Hepatocyte (in vitro differentiated cells): ENCODE data around the gene DDO. TPM values are rescaled to one million over a fixed set of nuclear protein-coding genes. Genes with fewer than 3 reads are reported as not detected.
"Not testable (repeated sequence)": the region's sequence is repeated elsewhere in the genome, so short reads cannot be mapped to it uniquely, and the experiment has no call there.

ENCODE experiments used
- DNase-seq: peaks from one replicate; pipeline ENCODE4 v3.0.0-alpha.2; 2016; ENCODE audit warnings: low spot score
- H2AFZ ChIP-seq: fragments of 200-600 bp; sonication (generic); 2 replicates; pipeline ENCODE4 v1.6.0; 2016; ENCODE audit warnings: antibody characterized with exemption, mild to moderate bottlenecking
- H3K27ac ChIP-seq: fragments of 200-600 bp; sonication (generic); 2 replicates; pipeline ENCODE4 v1.5.1; 2016; ENCODE audit warnings: mild to moderate bottlenecking
- H3K27me3 ChIP-seq: fragments of 200-600 bp; sonication (generic); 2 replicates; pipeline ENCODE4 v1.6.1; 2016
- H3K36me3 ChIP-seq: fragments of 200-600 bp; sonication (generic); replicated peaks from 2 replicates; pipeline ENCODE4 v1.5.1; 2016; ENCODE audit warnings: low read depth; ENCODE audit not compliant: insufficient read depth
- H3K4me1 ChIP-seq: fragments of 200-600 bp; sonication (generic); 2 replicates; pipeline ENCODE4 v1.5.1; 2016; ENCODE audit warnings: mild to moderate bottlenecking, moderate library complexity; ENCODE audit not compliant: insufficient read depth
- H3K4me2 ChIP-seq: fragments of 200-600 bp; sonication (generic); 2 replicates; pipeline ENCODE4 v1.6.0; 2016
- H3K4me3 ChIP-seq: fragments of 200-600 bp; sonication (generic); 2 replicates; pipeline ENCODE4 v1.5.1; 2016; ENCODE audit warnings: mild to moderate bottlenecking
- H3K79me2 ChIP-seq: fragments of 200-600 bp; sonication (generic); 2 replicates; pipeline ENCODE4 v1.6.0; 2017; ENCODE audit warnings: mild to moderate bottlenecking
- H3K9me2 ChIP-seq: fragments of 200-600 bp; sonication (generic); replicated peaks from 2 replicates; pipeline ENCODE4 v1.6.0; 2017; ENCODE audit warnings: mild to moderate bottlenecking; ENCODE audit not compliant: insufficient read depth
- H3K9me3 ChIP-seq: fragments of 200-600 bp; sonication (generic); 2 replicates; pipeline ENCODE4 v1.5.1; 2016; ENCODE audit warnings: low read depth, mild to moderate bottlenecking
- H4K20me1 ChIP-seq: fragments of 200-600 bp; sonication (generic); 2 replicates; pipeline ENCODE4 v1.6.0; 2016; ENCODE audit warnings: mild to moderate bottlenecking; ENCODE audit not compliant: insufficient read depth, poor library complexity, severe bottlenecking
- EZH2 ChIP-seq: fragments of 200-600 bp; sonication (generic); IDR thresholded peaks from 2 replicates; pipeline ENCODE4 v1.6.1; 2016; ENCODE audit warnings: antibody characterized with exemption, mild to moderate bottlenecking, borderline replicate concordance
- EZH2phosphoT487 ChIP-seq: fragments of 200-600 bp; sonication (generic); IDR thresholded peaks from one replicate; pipeline ENCODE4 v1.6.1; 2018; ENCODE audit warnings: antibody characterized with exemption, mild to moderate bottlenecking, low read depth, moderate library complexity; ENCODE audit not compliant: unreplicated experiment, severe bottlenecking
- WGBS: methylation state at CpG from one replicate; pipeline ENCODE4 v1.1.6; 2016; ENCODE audit warnings: low lambda C conversion rate; ENCODE audit errors: missing lambda C conversion rate; 5-methylcytosine and 5-hydroxymethylcytosine counted together
- polyA plus RNA-seq: library from polyadenylated mRNA; unstranded; fragments of >200 nt; fragmentation: Nextera tagmentation; extraction: Ambion mirVana; gene quantifications from 2 replicates; pipeline ENCODE4 v1.2.1, GENCODE V29; 2016
- total RNA-seq: library from RNA; depleted of rRNA; stranded (reverse); fragments of >200 nt; gene quantifications from 2 replicates; pipeline ENCODE4 v1.2.3, GENCODE V29; 2014
- TF ChIP-seq, protein P1 (sequence below): fragments of 200-600 bp; sonication (generic); IDR thresholded peaks from 2 replicates; pipeline ENCODE4 v1.5.1; 2016; ENCODE audit warnings: antibody characterized with exemption, mild to moderate bottlenecking; ENCODE audit not compliant: poor library complexity

Gene DDO
- total and polyA plus RNA-seq, 2 experiments from 2014 or later = 0.20 to 0.39 TPM

DNA sequence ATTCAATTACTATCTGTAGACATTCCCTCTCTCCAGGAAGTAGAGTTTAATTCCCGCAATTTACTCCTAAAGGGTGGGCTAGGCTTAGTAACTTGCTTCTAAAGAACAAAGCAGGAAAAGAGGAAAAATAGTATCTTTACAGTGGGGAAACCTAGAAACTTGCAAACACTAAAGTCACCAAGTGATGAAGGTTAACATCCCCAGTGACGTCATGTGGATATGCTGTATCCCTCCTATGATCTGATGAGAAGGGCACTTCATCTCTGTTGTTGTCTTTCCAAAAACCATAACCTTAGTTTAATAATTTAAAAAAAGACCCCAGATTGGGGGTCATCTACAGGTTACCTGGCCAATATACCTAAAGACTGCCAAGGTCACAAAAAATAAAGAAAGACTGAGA is 43.8 kb upstream of the DDO start:
- 92% methylated on average over 2 of the region's 2 CpGs for WGBS
- Histone ChIP-seq H2AFZ (no peak overlapping the region), H3K36me3 (no peaks in the 10 kb centered on the region), H3K4me1 (no peaks in the 10 kb centered on the region), H3K9me2 (no peaks in the 10 kb centered on the region), H4K20me1 (no peaks in the 10 kb centered on the region), H3K9me3 (peaks cover 4% of the 10 kb centered on the region), H3K4me3 (no peak overlapping the region), H3K27ac (no peak overlapping the region), H3K27me3 (no peaks in the 10 kb centered on the region), H3K4me2 (no peak overlapping the region), H3K79me2 (no peaks in the 10 kb centered on the region)
- DNase-seq = no peak
- TF ChIP-seq, protein P1, sequence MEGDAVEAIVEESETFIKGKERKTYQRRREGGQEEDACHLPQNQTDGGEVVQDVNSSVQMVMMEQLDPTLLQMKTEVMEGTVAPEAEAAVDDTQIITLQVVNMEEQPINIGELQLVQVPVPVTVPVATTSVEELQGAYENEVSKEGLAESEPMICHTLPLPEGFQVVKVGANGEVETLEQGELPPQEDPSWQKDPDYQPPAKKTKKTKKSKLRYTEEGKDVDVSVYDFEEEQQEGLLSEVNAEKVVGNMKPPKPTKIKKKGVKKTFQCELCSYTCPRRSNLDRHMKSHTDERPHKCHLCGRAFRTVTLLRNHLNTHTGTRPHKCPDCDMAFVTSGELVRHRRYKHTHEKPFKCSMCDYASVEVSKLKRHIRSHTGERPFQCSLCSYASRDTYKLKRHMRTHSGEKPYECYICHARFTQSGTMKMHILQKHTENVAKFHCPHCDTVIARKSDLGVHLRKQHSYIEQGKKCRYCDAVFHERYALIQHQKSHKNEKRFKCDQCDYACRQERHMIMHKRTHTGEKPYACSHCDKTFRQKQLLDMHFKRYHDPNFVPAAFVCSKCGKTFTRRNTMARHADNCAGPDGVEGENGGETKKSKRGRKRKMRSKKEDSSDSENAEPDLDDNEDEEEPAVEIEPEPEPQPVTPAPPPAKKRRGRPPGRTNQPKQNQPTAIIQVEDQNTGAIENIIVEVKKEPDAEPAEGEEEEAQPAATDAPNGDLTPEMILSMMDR = no peak
- TF ChIP-seq EZH2 = no peak
- no peak for TF ChIP-seq EZH2phosphoT487

DNA sequence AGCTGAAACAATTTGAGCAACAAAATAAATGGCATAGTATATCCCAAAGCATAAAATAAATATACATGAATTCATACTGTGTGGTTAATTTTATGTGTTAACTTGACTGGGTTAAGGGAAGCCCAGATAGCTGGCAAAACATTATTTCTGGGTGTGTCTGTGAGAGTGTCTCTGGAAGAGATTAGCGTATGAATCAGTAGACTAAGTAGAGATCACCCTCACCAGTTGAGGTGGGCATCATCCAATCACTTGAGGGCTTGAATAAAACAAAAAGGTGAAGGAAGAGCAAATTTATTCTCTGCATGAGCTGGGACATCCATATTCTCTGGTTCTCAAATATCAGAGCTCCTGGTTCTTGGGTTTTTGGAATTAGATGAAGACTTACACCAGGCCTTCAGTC is 43.1 kb upstream of the DDO start:
- 92% methylated on average over 1 of the region's 1 CpG for WGBS
- DNase-seq = no peak
- H3K4me1 ChIP-seq = no peaks in the 10 kb centered on the region
- H3K79me2 ChIP-seq = no peaks in the 10 kb centered on the region
- peaks cover 4% of the 10 kb centered on the region for H3K9me3 ChIP-seq
- H3K36me3 ChIP-seq = no peaks in the 10 kb centered on the region
- H3K4me2 ChIP-seq = no peak overlapping the region
- no peak overlapping the region for H3K4me3 ChIP-seq
- TF ChIP-seq, protein P1 = no peak
- TF ChIP-seq EZH2 (no peak), EZH2phosphoT487 (no peak)
- no peak overlapping the region for H2AFZ ChIP-seq
- no peaks in the 10 kb centered on the region for H3K9me2 ChIP-seq
- H3K27me3 ChIP-seq = no peaks in the 10 kb centered on the region
- no peaks in the 10 kb centered on the region for H4K20me1 ChIP-seq
- no peak overlapping the region for H3K27ac ChIP-seq

DNA sequence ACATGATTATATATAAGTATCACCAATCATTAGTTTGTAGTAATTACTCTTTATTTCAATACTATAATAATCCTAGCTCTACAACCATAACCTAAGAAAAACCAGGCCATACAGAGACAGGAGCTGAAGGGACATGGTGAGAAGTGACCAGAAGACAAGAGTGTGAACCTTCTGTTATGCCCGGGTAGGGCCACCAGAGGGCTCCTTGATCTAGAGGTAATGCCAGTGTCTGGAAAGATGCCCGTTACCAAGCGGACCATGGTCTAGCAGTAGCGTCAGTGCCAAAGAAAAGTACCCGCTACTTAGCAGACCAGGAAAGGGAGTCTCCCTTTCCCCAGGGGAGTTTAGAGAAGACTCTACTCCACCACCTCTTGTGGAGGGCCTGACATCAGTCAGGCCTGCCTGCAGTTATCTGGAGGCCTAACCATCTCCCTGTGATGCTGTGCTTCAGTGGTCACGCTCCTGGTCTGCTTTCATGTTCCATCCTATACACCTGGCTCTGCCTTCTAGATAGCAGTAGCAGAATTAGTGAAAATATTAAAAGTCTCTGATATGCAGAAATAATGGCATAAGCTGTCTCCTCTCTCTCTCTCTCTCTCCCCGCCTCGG is 42.3 kb upstream of the DDO start:
- not testable (repeated sequence) for H3K27me3 ChIP-seq, H3K4me2 ChIP-seq, DNase-seq, H3K4me1 ChIP-seq, H3K36me3 ChIP-seq, H3K4me3 ChIP-seq, H4K20me1 ChIP-seq, H2AFZ ChIP-seq, H3K9me3 ChIP-seq, H3K9me2 ChIP-seq, H3K79me2 ChIP-seq, H3K27ac ChIP-seq
- 90% methylated on average over 8 of the region's 8 CpGs for WGBS

DNA sequence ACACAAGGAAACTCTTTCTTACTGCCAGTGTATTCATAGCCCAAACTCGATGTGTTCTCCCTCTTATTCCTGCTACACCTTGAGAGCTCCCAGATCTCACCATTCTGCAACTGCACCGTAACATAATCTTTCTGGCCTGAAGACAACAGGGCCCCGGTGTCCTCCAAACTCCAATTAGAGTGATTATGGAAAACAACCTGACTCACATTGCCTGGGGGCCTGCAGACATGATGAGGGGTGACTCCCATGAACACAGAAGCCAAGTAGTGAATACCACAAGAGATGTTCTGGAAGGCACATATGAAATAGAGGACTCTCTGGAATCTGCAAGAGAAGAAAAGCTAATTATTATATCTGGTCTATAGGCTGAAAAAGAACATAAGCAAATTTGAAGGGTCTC is 41.3 kb upstream of the DDO start:
- no peaks in the 10 kb centered on the region for H3K27me3 ChIP-seq
- no peaks in the 10 kb centered on the region for H4K20me1 ChIP-seq
- no peak overlapping the region for H3K4me2 ChIP-seq
- H3K9me3 ChIP-seq = no peaks in the 10 kb centered on the region
- no peak for TF ChIP-seq EZH2
- no peak for TF ChIP-seq EZH2phosphoT487
- TF ChIP-seq, protein P1 = no peak
- no peak overlapping the region for H3K27ac ChIP-seq
- WGBS = 82% methylated on average over 3 of the region's 3 CpGs
- H3K4me3 ChIP-seq = no peak overlapping the region
- H3K9me2 ChIP-seq = no peaks in the 10 kb centered on the region
- no peak for DNase-seq
- H3K36me3 ChIP-seq = no peaks in the 10 kb centered on the region
- H3K79me2 ChIP-seq = no peaks in the 10 kb centered on the region
- no peaks in the 10 kb centered on the region for H3K4me1 ChIP-seq
- H2AFZ ChIP-seq = no peak overlapping the region
